PFSK-1 (cell line): ENCODE data around the gene KIF13A.

Experiments used
- FOXP2 ChIP-seq: optimal IDR thresholded peaks from 2 replicates; pipeline ENCODE3; 2011; ENCODE audit warnings: borderline replicate concordance, control low read depth, inconsistent platforms; ENCODE audit not compliant: insufficient read depth; ENCODE audit errors: extremely low read length, extremely low read depth
- POLR2AphosphoS5 ChIP-seq: IDR thresholded peaks from 2 replicates; pipeline ENCODE4 v1.6.1; 2012; ENCODE audit warnings: low read depth, mild to moderate bottlenecking, control low read depth, low read length, moderate library complexity
- SIN3A ChIP-seq: IDR thresholded peaks from 2 replicates; pipeline ENCODE4 v1.6.1; 2012; ENCODE audit warnings: mild to moderate bottlenecking, low read length, moderate library complexity, borderline replicate concordance; ENCODE audit not compliant: insufficient read depth
- TAF1 ChIP-seq: IDR thresholded peaks from 2 replicates; pipeline ENCODE4 v1.6.1; 2012; ENCODE audit warnings: low read length, control low read depth, borderline replicate concordance; ENCODE audit not compliant: insufficient read depth
- TF ChIP-seq, protein P1 (sequence below), 2 experiments: IDR thresholded peaks; 2 replicates each; pipeline versions ENCODE4 v1.6.1 to v1.8.0; 2011 to 2012; ENCODE audit warnings: low read depth in 2 of 2, low read length in 2 of 2, control low read depth in 1 of 2, inconsistent platforms in 1 of 2, mild to moderate bottlenecking in 1 of 2, moderate library complexity in 1 of 2; ENCODE audit not compliant: insufficient read depth in 1 of 2

Gene KIF13A

DNA sequence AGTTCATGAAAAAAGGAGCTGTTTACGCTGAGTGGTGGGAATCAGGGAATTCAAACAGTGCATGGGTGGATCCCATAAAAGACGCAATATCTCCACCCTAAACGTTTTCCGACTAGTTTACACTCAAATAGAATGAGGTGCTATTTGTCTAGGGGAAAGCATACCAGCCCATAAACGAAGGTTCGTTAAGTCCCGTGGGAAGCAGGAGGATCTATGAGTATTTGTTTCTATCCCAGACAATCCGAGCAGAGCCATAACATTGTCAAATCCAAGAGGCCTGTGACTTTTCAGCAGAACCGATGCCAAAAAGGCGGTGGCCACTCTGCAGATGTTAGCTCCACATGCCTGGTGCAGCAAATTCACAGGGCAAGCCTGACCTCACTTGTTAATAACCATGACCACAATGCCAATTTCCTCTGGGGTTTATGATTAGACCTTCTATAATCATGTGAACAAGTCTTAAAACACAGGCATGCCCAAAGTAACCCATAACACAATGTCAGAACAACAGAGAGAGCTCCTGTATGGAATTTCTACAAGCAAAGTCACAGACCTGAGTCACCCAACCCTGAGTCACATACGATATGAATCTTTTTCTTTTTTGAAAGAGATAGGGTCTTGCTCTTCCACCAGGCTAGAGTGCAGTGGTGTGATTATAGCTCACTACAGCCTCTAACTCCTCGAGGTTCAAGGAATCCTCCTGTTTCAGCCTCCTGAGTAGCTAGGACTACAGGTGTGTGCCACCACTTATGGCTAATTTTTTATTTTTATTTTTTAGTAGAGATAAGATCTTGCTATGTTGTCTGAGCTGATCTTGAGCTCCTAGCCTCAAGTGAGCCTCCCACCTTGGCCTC, 123.3 kb downstream of the KIF13A start:
- no peak for TF ChIP-seq SIN3A
- no peak for TF ChIP-seq TAF1
- TF ChIP-seq FOXP2: no peak
- TF ChIP-seq POLR2AphosphoS5: no peak
- TF ChIP-seq, protein P1, sequence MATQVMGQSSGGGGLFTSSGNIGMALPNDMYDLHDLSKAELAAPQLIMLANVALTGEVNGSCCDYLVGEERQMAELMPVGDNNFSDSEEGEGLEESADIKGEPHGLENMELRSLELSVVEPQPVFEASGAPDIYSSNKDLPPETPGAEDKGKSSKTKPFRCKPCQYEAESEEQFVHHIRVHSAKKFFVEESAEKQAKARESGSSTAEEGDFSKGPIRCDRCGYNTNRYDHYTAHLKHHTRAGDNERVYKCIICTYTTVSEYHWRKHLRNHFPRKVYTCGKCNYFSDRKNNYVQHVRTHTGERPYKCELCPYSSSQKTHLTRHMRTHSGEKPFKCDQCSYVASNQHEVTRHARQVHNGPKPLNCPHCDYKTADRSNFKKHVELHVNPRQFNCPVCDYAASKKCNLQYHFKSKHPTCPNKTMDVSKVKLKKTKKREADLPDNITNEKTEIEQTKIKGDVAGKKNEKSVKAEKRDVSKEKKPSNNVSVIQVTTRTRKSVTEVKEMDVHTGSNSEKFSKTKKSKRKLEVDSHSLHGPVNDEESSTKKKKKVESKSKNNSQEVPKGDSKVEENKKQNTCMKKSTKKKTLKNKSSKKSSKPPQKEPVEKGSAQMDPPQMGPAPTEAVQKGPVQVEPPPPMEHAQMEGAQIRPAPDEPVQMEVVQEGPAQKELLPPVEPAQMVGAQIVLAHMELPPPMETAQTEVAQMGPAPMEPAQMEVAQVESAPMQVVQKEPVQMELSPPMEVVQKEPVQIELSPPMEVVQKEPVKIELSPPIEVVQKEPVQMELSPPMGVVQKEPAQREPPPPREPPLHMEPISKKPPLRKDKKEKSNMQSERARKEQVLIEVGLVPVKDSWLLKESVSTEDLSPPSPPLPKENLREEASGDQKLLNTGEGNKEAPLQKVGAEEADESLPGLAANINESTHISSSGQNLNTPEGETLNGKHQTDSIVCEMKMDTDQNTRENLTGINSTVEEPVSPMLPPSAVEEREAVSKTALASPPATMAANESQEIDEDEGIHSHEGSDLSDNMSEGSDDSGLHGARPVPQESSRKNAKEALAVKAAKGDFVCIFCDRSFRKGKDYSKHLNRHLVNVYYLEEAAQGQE (IDR thresholded peaks at IDR 0.05; ENCODE audit: insufficient read depth in 1 of 2, low read depth in 2 of 2, low read length in 2 of 2): no peak

DNA sequence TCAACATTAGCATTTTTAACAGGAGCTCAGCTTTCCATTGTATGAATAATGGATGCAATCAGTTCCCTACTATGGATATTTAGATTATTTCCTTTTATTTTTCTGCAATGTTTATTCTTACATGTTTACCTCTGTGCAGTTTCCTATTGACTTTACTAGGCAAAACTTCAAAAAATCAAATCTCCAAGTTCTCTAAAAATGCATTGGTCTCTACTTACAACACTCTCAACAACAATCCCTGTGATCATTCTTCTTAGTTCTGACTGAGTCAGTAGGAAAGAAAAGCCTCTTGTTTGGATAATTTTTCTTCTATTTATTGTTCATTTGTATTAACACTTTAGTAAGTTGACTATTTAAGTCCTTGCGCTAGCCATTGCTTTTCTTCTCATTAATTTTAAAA, 126.1 kb downstream of the KIF13A start:
- TF ChIP-seq SIN3A: no peak
- no peak for TF ChIP-seq POLR2AphosphoS5
- TF ChIP-seq, protein P1 (IDR thresholded peaks at IDR 0.05; ENCODE audit: insufficient read depth in 1 of 2, low read depth in 2 of 2, low read length in 2 of 2): no peak
- TF ChIP-seq FOXP2: no peak
- no peak for TF ChIP-seq TAF1

DNA sequence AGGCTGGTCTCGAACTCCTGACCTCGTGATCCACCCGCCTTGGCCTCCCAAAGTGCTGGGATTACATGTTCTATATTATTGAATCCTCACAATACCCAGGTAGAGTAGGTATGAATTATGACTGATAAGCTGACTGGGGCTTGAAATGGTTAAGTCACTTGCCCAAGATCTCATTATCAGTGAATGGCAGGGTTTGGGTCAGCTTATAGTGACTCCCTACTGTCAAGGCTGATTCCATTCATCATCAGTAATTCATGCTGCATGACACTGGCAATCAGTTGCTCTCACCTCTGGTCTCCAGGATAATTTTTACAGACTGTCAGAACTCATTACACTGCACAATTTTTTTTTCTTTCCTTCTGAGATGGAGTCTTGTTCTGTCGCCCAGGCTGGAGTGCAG, 127.6 kb downstream of the KIF13A start:
- no peak for TF ChIP-seq POLR2AphosphoS5
- TF ChIP-seq FOXP2: no peak
- no peak for TF ChIP-seq TAF1
- no peak for TF ChIP-seq SIN3A
- TF ChIP-seq, protein P1 (IDR thresholded peaks at IDR 0.05; ENCODE audit: insufficient read depth in 1 of 2, low read depth in 2 of 2, low read length in 2 of 2): no peak

DNA sequence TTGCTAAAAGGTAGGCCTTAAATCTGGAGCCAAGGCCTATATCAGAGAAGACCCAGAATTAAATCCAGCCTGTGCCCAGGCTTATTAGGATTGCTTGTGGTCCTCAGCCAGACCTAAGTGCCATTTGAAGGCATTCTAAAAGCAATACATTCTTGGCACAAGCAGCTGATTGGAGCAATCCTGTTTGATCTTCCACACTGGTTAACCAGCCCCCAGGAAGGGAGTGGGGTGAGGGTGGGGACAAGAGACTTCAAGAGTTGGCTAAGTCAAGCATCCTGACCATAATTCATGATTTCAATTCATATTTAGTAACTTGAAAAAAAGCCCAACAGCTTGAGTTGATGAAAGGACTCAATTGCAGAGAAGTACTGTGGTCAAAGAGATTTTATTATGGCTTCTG, 128.9 kb downstream of the KIF13A start:
- TF ChIP-seq SIN3A: no peak
- no peak for TF ChIP-seq TAF1
- TF ChIP-seq, protein P1 (IDR thresholded peaks at IDR 0.05; ENCODE audit: insufficient read depth in 1 of 2, low read depth in 2 of 2, low read length in 2 of 2): no peak
